ENCODE results near the gene LTBP3.
A peak's percentile ranks its signal among the peaks of the same experiment; 100 is the strongest.

The LTBP3 gene

GRCh38 chr11:65598258-65598699 is 40.1 kb upstream of the LTBP3 start:
- no peak for DNase-seq
- H3K27me3 Mint-ChIP-seq (ENCODE audit: low read depth, poor library complexity): peaks cover 15% of the 10 kb centered on the region
- H3K27ac Mint-ChIP-seq: no peak overlapping the region
- TF ChIP-seq, protein P1, sequence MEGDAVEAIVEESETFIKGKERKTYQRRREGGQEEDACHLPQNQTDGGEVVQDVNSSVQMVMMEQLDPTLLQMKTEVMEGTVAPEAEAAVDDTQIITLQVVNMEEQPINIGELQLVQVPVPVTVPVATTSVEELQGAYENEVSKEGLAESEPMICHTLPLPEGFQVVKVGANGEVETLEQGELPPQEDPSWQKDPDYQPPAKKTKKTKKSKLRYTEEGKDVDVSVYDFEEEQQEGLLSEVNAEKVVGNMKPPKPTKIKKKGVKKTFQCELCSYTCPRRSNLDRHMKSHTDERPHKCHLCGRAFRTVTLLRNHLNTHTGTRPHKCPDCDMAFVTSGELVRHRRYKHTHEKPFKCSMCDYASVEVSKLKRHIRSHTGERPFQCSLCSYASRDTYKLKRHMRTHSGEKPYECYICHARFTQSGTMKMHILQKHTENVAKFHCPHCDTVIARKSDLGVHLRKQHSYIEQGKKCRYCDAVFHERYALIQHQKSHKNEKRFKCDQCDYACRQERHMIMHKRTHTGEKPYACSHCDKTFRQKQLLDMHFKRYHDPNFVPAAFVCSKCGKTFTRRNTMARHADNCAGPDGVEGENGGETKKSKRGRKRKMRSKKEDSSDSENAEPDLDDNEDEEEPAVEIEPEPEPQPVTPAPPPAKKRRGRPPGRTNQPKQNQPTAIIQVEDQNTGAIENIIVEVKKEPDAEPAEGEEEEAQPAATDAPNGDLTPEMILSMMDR (IDR thresholded peaks at IDR 0.05): no peak
- peaks cover 23% of the 10 kb centered on the region for H3K36me3 Mint-ChIP-seq (ENCODE audit: low read depth)
- H3K4me3 Mint-ChIP-seq: no peak overlapping the region
- H3K4me1 Mint-ChIP-seq: peaks cover 14% of the 10 kb centered on the region
- no peaks in the 10 kb centered on the region for H3K9me3 Mint-ChIP-seq

- TF ChIP-seq, protein P1 (IDR thresholded peaks at IDR 0.05): no peak
- no peak overlapping the region for H3K27ac Mint-ChIP-seq
- no peak overlapping the region for H3K4me3 Mint-ChIP-seq
- no peaks in the 10 kb centered on the region for H3K9me3 Mint-ChIP-seq
- peaks cover 25% of the 10 kb centered on the region for H3K27me3 Mint-ChIP-seq (ENCODE audit: low read depth, poor library complexity)
- peaks cover 22% of the 10 kb centered on the region for H3K4me1 Mint-ChIP-seq
- peaks cover 17% of the 10 kb centered on the region for H3K36me3 Mint-ChIP-seq (ENCODE audit: low read depth)
- no peak for DNase-seq
Measured at GRCh38 chr11:65596520-65596919, 38.4 kb upstream of the LTBP3 start.

GRCh38 chr11:65595543-65596281 is 37.6 kb upstream of the LTBP3 start, which contains the start of gene KCNK7:
KCNK7 (minus strand) TSS chr11:65595800; CDS start chr11:65595772, 28 bp downstream.
- Mint-ChIP-seq H3K36me3 (ENCODE audit: low read depth) (peaks cover 12% of the 10 kb centered on the region), H3K27me3 (ENCODE audit: low read depth, poor library complexity) (peaks cover 33% of the 10 kb centered on the region), H3K27ac (no peak within 1 kb of the TSS), H3K9me3 (no peaks in the 10 kb centered on the region), H3K4me3 (no peak within 1 kb of the TSS), H3K4me1 (peaks cover 27% of the 10 kb centered on the region)
- no peak for DNase-seq
- TF ChIP-seq, protein P1 (IDR thresholded peaks at IDR 0.05): no peak

- Mint-ChIP-seq H3K4me1 (peaks cover 32% of the 10 kb centered on the region), H3K27me3 (ENCODE audit: low read depth, poor library complexity) (peaks cover 38% of the 10 kb centered on the region), H3K36me3 (ENCODE audit: low read depth) (peaks cover 15% of the 10 kb centered on the region), H3K9me3 (no peaks in the 10 kb centered on the region), H3K27ac (no peak overlapping the region), H3K4me3 (no peak overlapping the region)
- no peak for DNase-seq
- TF ChIP-seq, protein P1 (IDR thresholded peaks at IDR 0.05): no peak
Measured at GRCh38 chr11:65595131-65595530, 37.0 kb upstream of the LTBP3 start.

DNA sequence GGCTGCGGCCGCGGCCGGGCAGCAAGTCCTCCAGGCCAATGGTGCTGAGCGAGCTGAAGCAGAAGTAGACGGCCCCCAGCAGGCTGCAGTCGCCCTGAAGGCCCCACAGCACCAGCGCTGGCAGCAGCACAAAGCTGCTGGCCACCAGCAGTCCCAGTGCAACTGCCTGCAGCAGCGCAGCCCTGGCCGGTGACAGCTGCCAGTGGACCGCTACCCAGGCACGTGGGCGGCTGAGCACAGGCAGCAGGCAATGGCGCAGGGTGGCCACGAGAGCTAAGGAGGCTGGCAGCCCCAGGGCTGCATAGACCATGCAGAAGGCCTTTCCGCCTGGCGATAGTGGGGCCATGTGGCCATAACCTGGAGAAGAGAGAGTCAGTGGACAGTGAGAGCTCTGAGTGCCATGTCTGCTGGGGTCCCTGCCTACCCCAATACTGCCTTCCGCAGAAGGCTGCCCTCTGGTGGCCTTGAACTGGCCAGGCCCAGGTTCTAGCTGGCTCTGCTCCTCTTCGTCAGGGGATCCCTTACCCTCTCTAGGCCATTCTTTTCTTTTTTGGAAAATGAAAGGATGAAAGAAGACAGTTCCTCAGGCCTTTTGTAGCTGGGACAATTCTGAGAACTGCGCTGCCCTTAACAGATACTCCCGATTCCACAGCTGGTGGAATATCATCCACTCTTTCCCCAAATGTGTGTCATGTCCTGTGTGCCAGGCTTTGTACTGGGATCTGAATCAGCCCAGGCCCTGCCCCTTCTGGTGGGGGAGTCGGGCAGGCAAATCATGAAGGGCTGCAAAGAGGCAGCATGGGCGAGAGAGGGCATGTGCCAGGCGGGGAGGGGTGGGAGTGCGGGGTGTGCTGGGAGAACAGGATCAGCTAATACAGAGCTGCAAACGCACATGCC is 35.6 kb upstream of the LTBP3 start:
- Mint-ChIP-seq H3K27ac (no peak overlapping the region), H3K4me3 (peak overlapping the region; percentile 62), H3K9me3 (no peaks in the 10 kb centered on the region), H3K4me1 (peaks cover 44% of the 10 kb centered on the region), H3K36me3 (ENCODE audit: low read depth) (peaks cover 10% of the 10 kb centered on the region), H3K27me3 (ENCODE audit: low read depth, poor library complexity) (peaks cover 43% of the 10 kb centered on the region)
- TF ChIP-seq, protein P1 (IDR thresholded peaks at IDR 0.05): peak; percentile 64
- peak; percentile 61 for DNase-seq
